SK-N-SH (cell line): ENCODE data around the gene GARS1. TPM values are rescaled to one million over a fixed set of nuclear protein-coding genes. Genes with fewer than 3 reads are reported as not detected.

Experiments used
- CTCF ChIA-PET: fragments of 300-600, 350-600 bp; formaldehyde crosslinking; extraction: SDS; loops from one replicate; lab custom pipeline; 2021; lab: Yijun Ruan, JAX
- POLR2A ChIA-PET: fragments of 350-600 bp; sonication (Branson Sonifier 250); formaldehyde crosslinking; extraction: SDS; loops from one replicate; lab custom pipeline; 2020; ENCODE audit warnings: antibody characterized with exemption, inconsistent platforms; lab: Yijun Ruan, JAX
- DNase-seq: peaks from one replicate; pipeline ENCODE4 v3.0.0; 2012
- H2AFZ ChIP-seq: fragments of 200-600 bp; sonication (generic); 2 replicates; pipeline ENCODE4 v1.8.1; 2016; ENCODE audit warnings: antibody characterized with exemption, mild to moderate bottlenecking, low read depth
- H3F3A ChIP-seq: fragments of 200-600 bp; sonication (generic); replicated peaks from 2 replicates; pipeline ENCODE3; 2016; ENCODE audit warnings: antibody characterized with exemption, mild to moderate bottlenecking; ENCODE audit not compliant: insufficient read depth
- H3K27ac ChIP-seq, 2 experiments: fragments of 200-500 bp in 1 of 2; fragments of 200-600 bp in 1 of 2; sonication (Bioruptor generic) in 1 of 2; sonication (generic), shearing (Covaris generic) in 1 of 2; 2 replicates each; pipeline versions ENCODE4 v1.5.1 to v1.6.1; 2014 to 2016; ENCODE audit warnings: low read depth in 2 of 2, inconsistent platforms in 1 of 2, low read length in 1 of 2, mild to moderate bottlenecking in 1 of 2, mixed read lengths in 1 of 2
- H3K27me3 ChIP-seq: fragments of 200-600 bp; sonication (generic), shearing (Covaris generic); 2 replicates; pipeline ENCODE4 v1.6.1; 2016; ENCODE audit warnings: mixed run types; ENCODE audit not compliant: insufficient read depth
- H3K36me3 ChIP-seq, 2 experiments: fragments of 200-500 bp in 1 of 2; fragments of 200-600 bp in 1 of 2; sonication (Bioruptor generic) in 1 of 2; sonication (generic) in 1 of 2; replicated peaks in 1 of 2; 2 replicates each; pipeline versions ENCODE3 to v1.5.1; 2014 to 2016; ENCODE audit warnings: low read length in 1 of 2, mild to moderate bottlenecking in 1 of 2; ENCODE audit not compliant: insufficient read depth in 2 of 2, control insufficient read depth in 1 of 2
- H3K4me1 ChIP-seq, 2 experiments: fragments of 200-500 bp in 1 of 2; fragments of 200-600 bp in 1 of 2; sonication (Bioruptor generic) in 1 of 2; sonication (generic), shearing (Covaris generic) in 1 of 2; 2 replicates each; pipeline versions ENCODE4 v1.5.1 to v1.6.1; 2014 to 2016; ENCODE audit warnings: low read depth in 1 of 2, low read length in 1 of 2, mixed run types in 1 of 2; ENCODE audit not compliant: insufficient read depth in 2 of 2, control insufficient read depth in 1 of 2
- H3K4me2 ChIP-seq: fragments of 200-600 bp; sonication (generic), shearing (Covaris generic); 2 replicates; pipeline ENCODE4 v1.6.1; 2017; ENCODE audit warnings: mixed run types
- H3K4me3 ChIP-seq, 2 experiments: fragments of 200-500 bp in 1 of 2; fragments of 200-600 bp in 1 of 2; sonication (Bioruptor generic) in 1 of 2; sonication (generic), shearing (Covaris generic) in 1 of 2; 2 replicates each; pipeline versions ENCODE4 v1.5.1 to v1.8.1; 2014 to 2016; ENCODE audit warnings: low read depth in 2 of 2, inconsistent platforms in 1 of 2, low read length in 1 of 2, mild to moderate bottlenecking in 1 of 2, mixed read lengths in 1 of 2, moderate library complexity in 1 of 2
- H3K79me2 ChIP-seq: fragments of 200-600 bp; sonication (generic); 2 replicates; pipeline ENCODE4 v1.8.1; 2017; ENCODE audit warnings: mild to moderate bottlenecking; ENCODE audit not compliant: insufficient read depth
- H3K9ac ChIP-seq: fragments of 200-600 bp; sonication (generic); 2 replicates; pipeline ENCODE4 v1.6.1; 2017; ENCODE audit warnings: mixed run types
- H3K9me2 ChIP-seq: fragments of 200-600 bp; sonication (generic); 2 replicates; pipeline ENCODE4 v1.6.1; 2017; ENCODE audit warnings: mixed run types
- H3K9me3 ChIP-seq: fragments of 200-600 bp; sonication (generic); 2 replicates; pipeline ENCODE4 v1.6.1; 2017; ENCODE audit warnings: mixed run types, mild to moderate bottlenecking, moderate library complexity
- H4K20me1 ChIP-seq: fragments of 200-600 bp; sonication (generic); 2 replicates; pipeline ENCODE4 v1.6.1; 2017; ENCODE audit warnings: mild to moderate bottlenecking, mixed run types; ENCODE audit not compliant: insufficient read depth
- ELF1 ChIP-seq: IDR thresholded peaks from 2 replicates; pipeline ENCODE4 v1.4.0; 2012
- EP300 ChIP-seq, 2 experiments: IDR thresholded peaks; 2 replicates each; pipeline versions ENCODE4 v1.4.0 to v1.6.1; 2012; ENCODE audit warnings: borderline replicate concordance in 1 of 2, low read depth in 1 of 2, low read length in 1 of 2
- EZH2phosphoT487 ChIP-seq: fragments of 200-600 bp; sonication (generic); IDR thresholded peaks from 2 replicates; pipeline ENCODE4 v1.6.1; 2017; ENCODE audit warnings: low read depth, mixed run types, mild to moderate bottlenecking, antibody characterized with exemption, moderate library complexity, borderline replicate concordance
- FOXJ3 ChIP-seq: sonication (generic); formaldehyde crosslinking; IDR thresholded peaks from 2 replicates; pipeline ENCODE4 v1.5.1; 2020; ENCODE audit warnings: mild to moderate bottlenecking, missing genetic modification reagents
- FOXM1 ChIP-seq: IDR thresholded peaks from 2 replicates; pipeline ENCODE4 v1.4.0; 2012; ENCODE audit warnings: low read depth, mild to moderate bottlenecking
- GABPA ChIP-seq: IDR thresholded peaks from 2 replicates; pipeline ENCODE4 v1.4.0; 2012; ENCODE audit warnings: low read depth, mild to moderate bottlenecking
- JUND ChIP-seq: IDR thresholded peaks from 2 replicates; pipeline ENCODE4 v1.4.0; 2012
- NFIC ChIP-seq: IDR thresholded peaks from 2 replicates; pipeline ENCODE4 v1.4.0; 2012; ENCODE audit warnings: borderline replicate concordance
- PBX3 ChIP-seq: IDR thresholded peaks from 2 replicates; pipeline ENCODE4; 2012
- RAD21 ChIP-seq: IDR thresholded peaks from 2 replicates; pipeline ENCODE4 v1.6.1; 2012; ENCODE audit warnings: mild to moderate bottlenecking, low read length
- RCOR1 ChIP-seq: fragments of 150-350 bp; IDR thresholded peaks from 2 replicates; pipeline ENCODE4 v1.6.1; 2017; ENCODE audit warnings: antibody characterized with exemption, low read length
- RFX5 ChIP-seq: IDR thresholded peaks from 2 replicates; pipeline ENCODE4 v1.6.1; 2012; ENCODE audit warnings: mild to moderate bottlenecking, improper control_type of control experiment, low read length
- SIN3A ChIP-seq: IDR thresholded peaks from 2 replicates; pipeline ENCODE4 v1.6.1; 2012; ENCODE audit warnings: low read depth, mild to moderate bottlenecking, low read length, moderate library complexity, borderline replicate concordance
- TAF1 ChIP-seq: IDR thresholded peaks from 2 replicates; pipeline ENCODE4 v1.6.1; 2012; ENCODE audit warnings: low read depth, mild to moderate bottlenecking, low read length, moderate library complexity, borderline replicate concordance
- YY1 ChIP-seq: IDR thresholded peaks from 2 replicates; pipeline ENCODE4 v1.4.0; 2012; ENCODE audit warnings: low read depth, mild to moderate bottlenecking
- ZBTB33 ChIP-seq: IDR thresholded peaks from 2 replicates; pipeline ENCODE4 v1.4.0; 2012; ENCODE audit warnings: low read depth, borderline replicate concordance
- WGBS: methylation state at CpG from one replicate; pipeline ENCODE4 v1.1.6; 2017; ENCODE audit warnings: low lambda C conversion rate; 5-methylcytosine and 5-hydroxymethylcytosine counted together
- polyA plus RNA-seq, 3 experiments: library from polyadenylated mRNA; depleted of rRNA; stranded (reverse); fragments of >200 nt; gene quantifications; 2 replicates each; pipeline ENCODE4 v1.2.3, GENCODE V29; 2012

GARS1 gene
- polyA plus RNA-seq, 1 of the 3 experiments (the other 2 are of a cell fraction): 301 TPM

- no peaks in the 10 kb centered on the region for H3K9me3 ChIP-seq
- no peaks in the 10 kb centered on the region for H3F3A ChIP-seq
- no peak overlapping the region for H3K27ac ChIP-seq
- H3K79me2 ChIP-seq: no peaks in the 10 kb centered on the region
- H3K4me1 ChIP-seq: peaks cover 0 to 7% of the 10 kb centered on the region in 2 experiments; a peak in 2 of 4 replicates
- no peak overlapping the region for H3K9ac ChIP-seq
- POLR2A ChIA-PET: no interaction called here
- no peak overlapping the region for H3K4me2 ChIP-seq
- H3K36me3 ChIP-seq: no peaks in the 10 kb centered on the region
- CTCF ChIA-PET: interaction anchor here (1.1 to 2.3 kb wide), 4 partner anchors 9 to 18 kb away, joined by 3 to 10 read pairs (median 6); partner anchors contain the start of gene CRHR2
- 37% methylated on average over 3 of the region's 3 CpGs for WGBS
- DNase-seq: no peak
- H3K9me2 ChIP-seq: no peaks in the 10 kb centered on the region
- no peak overlapping the region for H2AFZ ChIP-seq
- TF ChIP-seq EZH2phosphoT487: no peak
- TF ChIP-seq, all 33 proteins: peak for 0
- Histone ChIP-seq H4K20me1 (no peaks in the 10 kb centered on the region; the same call in 1 of the 2 replicates), H3K4me3 (no peak overlapping the region), H3K27me3 (peaks cover 8% of the 10 kb centered on the region)
These were observed 72.5 kb downstream of the GARS1 start for GRCh38 chr7:30667172-30667571.

- H4K20me1 ChIP-seq: no peaks in the 10 kb centered on the region; the same call in 1 of the 2 replicates
- H3K36me3 ChIP-seq: no peaks in the 10 kb centered on the region
- H3K9me3 ChIP-seq: no peaks in the 10 kb centered on the region
- no peak overlapping the region for H3K4me3 ChIP-seq
- H3K27ac ChIP-seq: peak overlapping the region in 1 of 2 experiments; percentile 8; a peak in 1 of 4 replicates
- no peaks in the 10 kb centered on the region for H3F3A ChIP-seq
- no peaks in the 10 kb centered on the region for H3K79me2 ChIP-seq
- H3K9me2 ChIP-seq: no peaks in the 10 kb centered on the region
- DNase-seq: peak; percentile 56
- CTCF ChIA-PET: interaction anchor here (0.8 to 2.3 kb wide), 8 partner anchors 8 to 73 kb away, joined by 3 to 10 read pairs (median 4); partner anchors contain the start of gene CRHR2
- no peak overlapping the region for H3K4me2 ChIP-seq
- POLR2A ChIA-PET: no interaction called here
- H3K4me1 ChIP-seq: peaks cover 0 to 7% of the 10 kb centered on the region in 2 experiments; a peak in 2 of 4 replicates
- TF ChIP-seq FOXJ3 (CRISPR knock-in tag) (no peak), RCOR1 (no peak), GABPA (no peak), PBX3 (no peak), JUND (no peak), NFIC (no peak), YY1 (no peak), EP300 (IDR thresholded peaks at IDR 0.05; ENCODE audit: borderline replicate concordance in 1 of 2, low read depth in 1 of 2, low read length in 1 of 2) (no peak), ZBTB33 (no peak), FOXM1 (no peak), SIN3A (no peak), RAD21 (no peak), ELF1 (no peak), TAF1 (no peak), RFX5 (no peak)
- peaks cover 8% of the 10 kb centered on the region for H3K27me3 ChIP-seq
- no peak overlapping the region for H3K9ac ChIP-seq
- 45% methylated on average over 4 of the region's 4 CpGs for WGBS
- no peak overlapping the region for H2AFZ ChIP-seq
These were observed 73.4 kb downstream of the GARS1 start for GRCh38 chr7:30668102-30668501.
